ENCODE measurements around the gene AADACL2. TPM values are rescaled to one million over a fixed set of nuclear protein-coding genes. Genes with fewer than 3 reads are reported as not detected.

Gene AADACL2
- total and polyA plus RNA-seq, 8 donors, result not detected

GRCh38 chr3:151796105-151796680, 62.5 kb downstream of the AADACL2 start:
- Histone ChIP-seq H3K4me3 (no peak overlapping the region), H3K36me3 (no peaks in the 10 kb centered on the region), H3K27ac (no peak overlapping the region), H3K27me3 (no peaks in the 10 kb centered on the region), H3K9me3 (no peaks in the 10 kb centered on the region), H3K4me1 (no peaks in the 10 kb centered on the region)
- TF ChIP-seq, protein P1, sequence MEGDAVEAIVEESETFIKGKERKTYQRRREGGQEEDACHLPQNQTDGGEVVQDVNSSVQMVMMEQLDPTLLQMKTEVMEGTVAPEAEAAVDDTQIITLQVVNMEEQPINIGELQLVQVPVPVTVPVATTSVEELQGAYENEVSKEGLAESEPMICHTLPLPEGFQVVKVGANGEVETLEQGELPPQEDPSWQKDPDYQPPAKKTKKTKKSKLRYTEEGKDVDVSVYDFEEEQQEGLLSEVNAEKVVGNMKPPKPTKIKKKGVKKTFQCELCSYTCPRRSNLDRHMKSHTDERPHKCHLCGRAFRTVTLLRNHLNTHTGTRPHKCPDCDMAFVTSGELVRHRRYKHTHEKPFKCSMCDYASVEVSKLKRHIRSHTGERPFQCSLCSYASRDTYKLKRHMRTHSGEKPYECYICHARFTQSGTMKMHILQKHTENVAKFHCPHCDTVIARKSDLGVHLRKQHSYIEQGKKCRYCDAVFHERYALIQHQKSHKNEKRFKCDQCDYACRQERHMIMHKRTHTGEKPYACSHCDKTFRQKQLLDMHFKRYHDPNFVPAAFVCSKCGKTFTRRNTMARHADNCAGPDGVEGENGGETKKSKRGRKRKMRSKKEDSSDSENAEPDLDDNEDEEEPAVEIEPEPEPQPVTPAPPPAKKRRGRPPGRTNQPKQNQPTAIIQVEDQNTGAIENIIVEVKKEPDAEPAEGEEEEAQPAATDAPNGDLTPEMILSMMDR (IDR thresholded peaks at IDR 0.05), result no peak
- no peak for ATAC-seq
- intact Hi-C loops (cut with DNase I), result no loop called here
- DNase-seq, result no peak

DNA sequence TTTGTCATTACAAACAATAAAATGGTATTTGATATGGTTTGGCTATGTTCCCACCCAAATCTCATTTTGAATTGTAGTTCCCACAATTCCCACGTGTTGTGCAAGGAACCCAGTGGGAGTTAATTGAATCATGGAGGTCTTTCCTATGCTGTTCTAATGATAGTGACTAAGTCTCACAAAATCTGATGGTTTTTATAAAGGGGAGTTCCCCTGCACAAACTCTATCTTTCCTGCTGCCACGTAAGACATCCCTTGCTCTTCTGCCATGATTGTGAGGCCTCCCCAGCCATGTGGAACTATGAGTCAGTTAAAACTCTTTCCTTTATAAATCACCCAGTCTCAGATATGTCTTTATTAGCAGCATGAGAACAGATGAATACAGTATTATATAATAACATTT, 64.7 kb downstream of the AADACL2 start:
- Histone ChIP-seq H3K4me3 (no peak overlapping the region), H3K9me3 (no peaks in the 10 kb centered on the region), H3K36me3 (no peaks in the 10 kb centered on the region), H3K27ac (no peak overlapping the region), H3K27me3 (no peaks in the 10 kb centered on the region), H3K4me1 (no peaks in the 10 kb centered on the region)
- no peak for ATAC-seq
- TF ChIP-seq, protein P1 (IDR thresholded peaks at IDR 0.05), result no peak
- DNase-seq, result no peak
- intact Hi-C loops (cut with DNase I), result no loop called here

DNA sequence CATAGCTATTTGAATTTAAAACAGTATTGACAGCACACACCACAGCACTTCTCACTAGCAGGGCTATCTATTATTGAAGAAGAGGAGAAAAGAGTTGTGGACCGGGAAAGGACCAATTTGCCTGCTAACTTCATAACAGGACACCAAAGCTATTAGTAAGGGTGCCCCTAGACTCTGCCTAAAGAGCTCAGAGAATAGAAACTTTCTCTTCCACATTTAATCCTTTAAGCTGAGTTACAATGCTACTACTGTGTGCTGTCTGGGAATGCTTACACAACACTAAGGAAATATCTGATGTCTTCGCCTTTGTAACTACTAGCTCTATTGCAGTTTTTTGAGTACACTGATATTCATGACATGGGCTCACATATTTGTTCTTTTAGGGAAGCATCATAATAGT, 66.7 kb downstream of the AADACL2 start:
- Histone ChIP-seq H3K4me1 (no peaks in the 10 kb centered on the region), H3K4me3 (no peak overlapping the region), H3K27ac (no peak overlapping the region), H3K36me3 (no peaks in the 10 kb centered on the region), H3K9me3 (no peaks in the 10 kb centered on the region), H3K27me3 (no peaks in the 10 kb centered on the region)
- intact Hi-C loops (cut with DNase I), result no loop called here
- ATAC-seq (no peak), DNase-seq (no peak)
- TF ChIP-seq, protein P1 (IDR thresholded peaks at IDR 0.05), result no peak

GRCh38 chr3:151804267-151804666, 70.5 kb downstream of the AADACL2 start:
- peaks cover 0 to 1% of the 10 kb centered on the region in 2 donors for H3K9me3 ChIP-seq
- no peak overlapping the region for H3K4me3 ChIP-seq
- ATAC-seq, result no peak

GRCh38 chr3:151806838-151807237, 73.1 kb downstream of the AADACL2 start:
- Histone ChIP-seq H3K27ac (no peak overlapping the region), H3K4me3 (no peak overlapping the region), H3K36me3 (no peaks in the 10 kb centered on the region), H3K4me1 (no peaks in the 10 kb centered on the region), H3K9me3 (peaks cover 0 to 3% of the 10 kb centered on the region in 2 donors), H3K27me3 (no peaks in the 10 kb centered on the region)
- no peak for DNase-seq
- TF ChIP-seq, protein P1 (IDR thresholded peaks at IDR 0.05), result no peak
- no peak for ATAC-seq
- intact Hi-C loops (cut with DNase I), result no loop called here

More at GRCh38 chr3:151804267-151804666, 70.5 kb downstream of the AADACL2 start:
- no peaks in the 10 kb centered on the region for H3K4me1 ChIP-seq
- H3K27ac ChIP-seq, result no peak overlapping the region
- DNase-seq, result peak in 1 of 4 donors; percentile 5
- intact Hi-C loops (cut with DNase I), result no loop called here
- TF ChIP-seq, protein P1 (IDR thresholded peaks at IDR 0.05), result no peak
- no peaks in the 10 kb centered on the region for H3K36me3 ChIP-seq
- no peaks in the 10 kb centered on the region for H3K27me3 ChIP-seq

Other genes starting within 250 kb of the AADACL2 start
- gene AADAC, start 80.2 kb downstream of the AADACL2 start, total RNA-seq, result 1 to 10 TPM; 1.1 to 7.2 TPM
- gene AADAC, start 80.2 kb downstream of the AADACL2 start, polyA plus RNA-seq (ENCODE audit: insufficient read length in 6 of 6), result 1 to 10 TPM in 2 of 6 donors, under 1 TPM in 4; 0.62 to 2.6 (median 0.70) TPM
- 1 to 10 TPM; 1.9 to 4.8 TPM for gene SUCNR1, start 139.7 kb downstream of the AADACL2 start, total RNA-seq
- under 1 TPM; 0.04 to 0.24 (median 0.15) TPM for gene SUCNR1, start 139.7 kb downstream of the AADACL2 start, polyA plus RNA-seq (ENCODE audit: insufficient read length in 6 of 6)

Data from left lung (tissue), 10 donors.